Measurements from ENCODE around the gene CALML4. TPM values are rescaled to one million over a fixed set of nuclear protein-coding genes. Genes with fewer than 3 reads are reported as not detected.

Gene CALML4
- total RNA-seq, 2 experiments from 2014 or later = 28.7 to 32.5 TPM

DNA sequence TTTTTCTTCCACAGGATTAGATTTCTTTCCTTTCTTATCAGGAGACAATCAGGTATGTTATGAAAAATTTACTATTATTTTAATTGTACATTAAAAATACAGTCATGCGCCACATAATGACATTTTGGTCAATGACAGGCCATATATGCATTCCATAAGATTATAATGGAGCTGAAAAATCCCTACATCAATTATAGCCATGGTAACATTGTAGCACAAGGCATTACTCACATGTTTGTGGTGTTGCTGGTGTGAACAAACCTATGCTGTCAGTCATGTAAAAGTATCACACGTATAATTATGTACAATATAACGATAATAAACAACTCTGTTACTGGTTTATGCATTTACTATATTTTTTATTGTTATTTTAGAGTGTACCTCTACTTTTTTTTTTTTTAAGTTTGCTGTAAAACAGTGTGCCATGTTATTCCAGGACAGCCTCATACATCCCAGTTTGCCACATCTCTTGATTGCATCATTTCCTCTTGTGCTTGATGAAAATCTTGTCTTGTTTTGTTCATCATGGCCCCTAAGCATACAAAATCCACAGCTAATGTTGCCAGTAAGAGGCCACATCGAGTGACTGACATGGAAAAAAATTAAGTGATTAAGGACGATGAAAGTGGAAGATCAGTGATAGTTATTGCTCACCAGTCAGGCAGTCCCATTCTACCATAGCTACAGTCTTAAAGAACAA, 21.4 kb downstream of the CALML4 start:
- no peaks in the 10 kb centered on the region for H4K20me1 ChIP-seq (ENCODE audit: insufficient read depth, low read length)
- peaks cover 82% of the 10 kb centered on the region for H3K36me3 ChIP-seq (ENCODE audit: insufficient read depth, low read length)
- intact Hi-C loops (cut with micrococcal nuclease; ENCODE audit: unreplicated experiment) = no loop called here

GRCh38 chr15:68177742-68178141, 27.4 kb downstream of the CALML4 start:
- Histone ChIP-seq H3K4me3 (ENCODE audit: low read depth, low read length, poor library complexity, severe bottlenecking) (no peak overlapping the region), H3K36me3 (ENCODE audit: insufficient read depth, low read length) (peaks cover 79% of the 10 kb centered on the region), H3K9me2 (ENCODE audit: insufficient read depth, low read length) (no peaks in the 10 kb centered on the region), H3K4me2 (ENCODE audit: low read length) (no peak overlapping the region), H3K4me1 (ENCODE audit: insufficient read depth, low read length, poor library complexity, severe bottlenecking) (no peaks in the 10 kb centered on the region), H3K9me3 (ENCODE audit: low read length) (no peaks in the 10 kb centered on the region), H4K20me1 (ENCODE audit: insufficient read depth, low read length) (no peaks in the 10 kb centered on the region), H2AFZ (ENCODE audit: low read length) (no peak overlapping the region), H3K79me2 (ENCODE audit: insufficient read depth, low read depth, low read length) (no peaks in the 10 kb centered on the region), H3K27ac (ENCODE audit: low read depth, low read length, poor library complexity, severe bottlenecking) (no peak overlapping the region)
- TF ChIP-seq, protein P1, sequence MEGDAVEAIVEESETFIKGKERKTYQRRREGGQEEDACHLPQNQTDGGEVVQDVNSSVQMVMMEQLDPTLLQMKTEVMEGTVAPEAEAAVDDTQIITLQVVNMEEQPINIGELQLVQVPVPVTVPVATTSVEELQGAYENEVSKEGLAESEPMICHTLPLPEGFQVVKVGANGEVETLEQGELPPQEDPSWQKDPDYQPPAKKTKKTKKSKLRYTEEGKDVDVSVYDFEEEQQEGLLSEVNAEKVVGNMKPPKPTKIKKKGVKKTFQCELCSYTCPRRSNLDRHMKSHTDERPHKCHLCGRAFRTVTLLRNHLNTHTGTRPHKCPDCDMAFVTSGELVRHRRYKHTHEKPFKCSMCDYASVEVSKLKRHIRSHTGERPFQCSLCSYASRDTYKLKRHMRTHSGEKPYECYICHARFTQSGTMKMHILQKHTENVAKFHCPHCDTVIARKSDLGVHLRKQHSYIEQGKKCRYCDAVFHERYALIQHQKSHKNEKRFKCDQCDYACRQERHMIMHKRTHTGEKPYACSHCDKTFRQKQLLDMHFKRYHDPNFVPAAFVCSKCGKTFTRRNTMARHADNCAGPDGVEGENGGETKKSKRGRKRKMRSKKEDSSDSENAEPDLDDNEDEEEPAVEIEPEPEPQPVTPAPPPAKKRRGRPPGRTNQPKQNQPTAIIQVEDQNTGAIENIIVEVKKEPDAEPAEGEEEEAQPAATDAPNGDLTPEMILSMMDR (conservative IDR thresholded peaks at IDR 0.05; ENCODE audit: low read length) = no peak
- TF ChIP-seq EZH2phosphoT487 (IDR thresholded peaks at IDR 0.05; ENCODE audit: borderline replicate concordance, low read depth, low read length) = no peak
- no TSS peak for BruUV-seq (replicated peaks)
- CTCF ChIA-PET (ENCODE audit: unreplicated experiment) = no interaction called here
- no peak for DNase-seq (ENCODE audit: low spot score)
- POLR2A ChIA-PET = no interaction called here
- intact Hi-C loops (cut with micrococcal nuclease; ENCODE audit: unreplicated experiment) = no loop called here

More for the DNA sequence above, 21.4 kb downstream of the CALML4 start:
- no peak for DNase-seq (ENCODE audit: low spot score)
- Histone ChIP-seq H3K9me2 (ENCODE audit: insufficient read depth, low read length) (no peaks in the 10 kb centered on the region), H3K4me3 (ENCODE audit: low read depth, low read length, poor library complexity, severe bottlenecking) (no peak overlapping the region), H3K27ac (ENCODE audit: low read depth, low read length, poor library complexity, severe bottlenecking) (no peak overlapping the region), H3K9me3 (ENCODE audit: low read length) (no peaks in the 10 kb centered on the region), H3K4me2 (ENCODE audit: low read length) (no peak overlapping the region), H3K79me2 (ENCODE audit: insufficient read depth, low read depth, low read length) (no peaks in the 10 kb centered on the region), H3K4me1 (ENCODE audit: insufficient read depth, low read length, poor library complexity, severe bottlenecking) (peaks cover 32% of the 10 kb centered on the region), H2AFZ (ENCODE audit: low read length) (no peak overlapping the region)
- no TSS peak for BruUV-seq (replicated peaks)
- CTCF ChIA-PET (ENCODE audit: unreplicated experiment) = no interaction called here
- POLR2A ChIA-PET = interaction anchor here (0.8 to 1.0 kb wide), 2 partner anchors 8 to 10 kb away, joined by 3 to 4 read pairs; no protein-coding TSS in a partner anchor
- no peak for TF ChIP-seq EZH2phosphoT487 (IDR thresholded peaks at IDR 0.05; ENCODE audit: borderline replicate concordance, low read depth, low read length)
- TF ChIP-seq, protein P1 (conservative IDR thresholded peaks at IDR 0.05; ENCODE audit: low read length) = no peak

DNA sequence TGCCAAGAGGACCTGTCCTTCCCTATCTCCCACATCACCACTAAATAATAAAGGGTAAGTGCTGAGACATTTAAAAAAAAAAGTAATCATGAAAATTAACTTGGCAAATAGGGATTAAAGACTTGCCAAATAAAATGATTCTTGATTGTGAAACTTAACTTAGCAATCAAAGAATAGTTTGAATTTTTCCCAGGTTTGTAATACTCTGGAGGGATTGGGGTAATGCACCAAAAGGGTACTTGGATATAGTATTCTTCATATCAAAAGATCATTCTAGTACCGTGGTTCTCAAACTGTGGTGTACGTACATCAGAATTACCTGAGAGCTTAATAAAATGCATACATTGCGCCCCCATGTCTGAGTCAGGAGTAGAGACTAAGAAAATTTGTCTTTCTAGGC, 28.5 kb downstream of the CALML4 start:
- CTCF ChIA-PET (ENCODE audit: unreplicated experiment) = no interaction called here
- intact Hi-C loops (cut with micrococcal nuclease; ENCODE audit: unreplicated experiment) = no loop called here

More for the DNA sequence above, 28.5 kb downstream of the CALML4 start:
- no peaks in the 10 kb centered on the region for H3K79me2 ChIP-seq (ENCODE audit: insufficient read depth, low read depth, low read length)
- H2AFZ ChIP-seq (ENCODE audit: low read length) = no peak overlapping the region
- TF ChIP-seq, protein P1 (conservative IDR thresholded peaks at IDR 0.05; ENCODE audit: low read length) = no peak
- TF ChIP-seq EZH2phosphoT487 (IDR thresholded peaks at IDR 0.05; ENCODE audit: borderline replicate concordance, low read depth, low read length) = no peak
- H3K4me3 ChIP-seq (ENCODE audit: low read depth, low read length, poor library complexity, severe bottlenecking) = no peak overlapping the region
- H3K36me3 ChIP-seq (ENCODE audit: insufficient read depth, low read length) = peaks cover 74% of the 10 kb centered on the region
- no peak overlapping the region for H3K4me2 ChIP-seq (ENCODE audit: low read length)
- BruUV-seq (replicated peaks) = no TSS peak
- no peaks in the 10 kb centered on the region for H3K9me3 ChIP-seq (ENCODE audit: low read length)
- no peak overlapping the region for H3K27ac ChIP-seq (ENCODE audit: low read depth, low read length, poor library complexity, severe bottlenecking)
- POLR2A ChIA-PET = interaction anchor here (0.7 to 1.0 kb wide), 2 partner anchors 27 to 815 kb away, joined by 3 to 5 read pairs; no protein-coding TSS in a partner anchor
- H3K4me1 ChIP-seq (ENCODE audit: insufficient read depth, low read length, poor library complexity, severe bottlenecking) = no peaks in the 10 kb centered on the region
- no peak for DNase-seq (ENCODE audit: low spot score)
- H4K20me1 ChIP-seq (ENCODE audit: insufficient read depth, low read length) = no peaks in the 10 kb centered on the region
- no peaks in the 10 kb centered on the region for H3K9me2 ChIP-seq (ENCODE audit: insufficient read depth, low read length)

All from OCI-LY7 (cell line).